ENCODE data around the gene CDK14.

DNA sequence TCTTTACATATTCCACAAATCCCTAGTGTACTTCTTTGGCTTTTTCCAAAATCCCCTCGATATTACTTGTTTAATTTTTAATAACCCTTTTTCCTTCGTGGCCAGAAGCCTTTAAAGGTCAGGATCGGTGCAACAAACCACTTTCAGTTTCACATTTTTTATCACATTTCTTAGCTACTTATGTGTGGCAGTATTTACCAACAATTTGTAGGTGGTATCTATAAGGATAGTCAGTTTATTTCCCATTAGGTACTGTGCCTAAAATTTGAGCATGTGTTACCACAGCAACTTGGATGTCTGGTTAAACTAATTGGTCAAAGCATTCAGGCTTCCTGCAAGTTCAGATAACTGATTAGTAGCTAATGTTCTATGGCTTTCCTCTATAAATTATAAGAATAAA lies 104.9 kb downstream of the CDK14 start:
- TF ChIP-seq, protein P1, sequence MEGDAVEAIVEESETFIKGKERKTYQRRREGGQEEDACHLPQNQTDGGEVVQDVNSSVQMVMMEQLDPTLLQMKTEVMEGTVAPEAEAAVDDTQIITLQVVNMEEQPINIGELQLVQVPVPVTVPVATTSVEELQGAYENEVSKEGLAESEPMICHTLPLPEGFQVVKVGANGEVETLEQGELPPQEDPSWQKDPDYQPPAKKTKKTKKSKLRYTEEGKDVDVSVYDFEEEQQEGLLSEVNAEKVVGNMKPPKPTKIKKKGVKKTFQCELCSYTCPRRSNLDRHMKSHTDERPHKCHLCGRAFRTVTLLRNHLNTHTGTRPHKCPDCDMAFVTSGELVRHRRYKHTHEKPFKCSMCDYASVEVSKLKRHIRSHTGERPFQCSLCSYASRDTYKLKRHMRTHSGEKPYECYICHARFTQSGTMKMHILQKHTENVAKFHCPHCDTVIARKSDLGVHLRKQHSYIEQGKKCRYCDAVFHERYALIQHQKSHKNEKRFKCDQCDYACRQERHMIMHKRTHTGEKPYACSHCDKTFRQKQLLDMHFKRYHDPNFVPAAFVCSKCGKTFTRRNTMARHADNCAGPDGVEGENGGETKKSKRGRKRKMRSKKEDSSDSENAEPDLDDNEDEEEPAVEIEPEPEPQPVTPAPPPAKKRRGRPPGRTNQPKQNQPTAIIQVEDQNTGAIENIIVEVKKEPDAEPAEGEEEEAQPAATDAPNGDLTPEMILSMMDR (conservative IDR thresholded peaks at IDR 0.05): no peak
- no peak for TF ChIP-seq EZH2 (IDR thresholded peaks at IDR 0.05; ENCODE audit: low read depth)
